ENCODE data around the gene SLC1A1.

- TF ChIP-seq CTCF (IDR thresholded peaks at IDR 0.05) (no peak), POLR2A (IDR thresholded peaks at IDR 0.05) (no peak)
These were observed 94.9 kb downstream of the SLC1A1 start for GRCh38 chr9:4585135-4585534.
